ENCODE measurements around the gene KPNB1.

GRCh38 chr17:47636273-47637030 is 13.3 kb upstream of the KPNB1 start:
- TF ChIP-seq CTCF (conservative IDR thresholded peaks at IDR 0.05; ENCODE audit: low read depth in 2 of 2), result no peak
- TF ChIP-seq EZH2 (IDR thresholded peaks at IDR 0.05; ENCODE audit: low read depth, unreplicated experiment), result no peak
- no peak for TF ChIP-seq CREB1 (CRISPR knock-in tag; IDR thresholded peaks at IDR 0.05; ENCODE audit: low read depth)
- TF ChIP-seq REST (IDR thresholded peaks at IDR 0.05; ENCODE audit: unreplicated experiment), result no peak
- TF ChIP-seq POLR2AphosphoS5 (IDR thresholded peaks at IDR 0.05; ENCODE audit: low read depth), result no peak
- TF ChIP-seq ZNF331 (CRISPR knock-in tag; IDR thresholded peaks at IDR 0.05; ENCODE audit: low read depth), result no peak
- TF ChIP-seq JUNB (IDR thresholded peaks at IDR 0.05; ENCODE audit: unreplicated experiment), result no peak
- TF ChIP-seq EZH2phosphoT487 (IDR thresholded peaks at IDR 0.05; ENCODE audit: unreplicated experiment), result no peak
- TF ChIP-seq ZNF114 (CRISPR knock-in tag; IDR thresholded peaks at IDR 0.05), result no peak
